ENCODE data around the gene MCEE. TPM values are rescaled to one million over a fixed set of nuclear protein-coding genes. Genes with fewer than 3 reads are reported as not detected.

The MCEE gene
- total RNA-seq, 1 donor from 2014 or later, result 9.9 TPM

GRCh38 chr2:71125506-71126294 is 4.3 kb downstream of the MCEE start:
- no peaks in the 10 kb centered on the region for H3K27me3 Mint-ChIP-seq (ENCODE audit: low read depth)
- TF ChIP-seq CTCF (conservative IDR thresholded peaks at IDR 0.05), result no peak
- peaks cover 15% of the 10 kb centered on the region for H3K4me1 Mint-ChIP-seq
- no peak overlapping the region for H3K27ac Mint-ChIP-seq (ENCODE audit: unreplicated experiment)
- H3K4me3 Mint-ChIP-seq, result no peak overlapping the region
- no peaks in the 10 kb centered on the region for H3K9me3 Mint-ChIP-seq
- no peak for DNase-seq (ENCODE audit: low read depth, low spot score)
- peaks cover 3% of the 10 kb centered on the region for H3K36me3 Mint-ChIP-seq (ENCODE audit: low read depth)

GRCh38 chr2:71122387-71123298 is 7.4 kb downstream of the MCEE start:
- no peaks in the 10 kb centered on the region for H3K9me3 Mint-ChIP-seq
- no peak for DNase-seq (ENCODE audit: low read depth, low spot score)
- peaks cover 6% of the 10 kb centered on the region for H3K36me3 Mint-ChIP-seq (ENCODE audit: low read depth)
- no peaks in the 10 kb centered on the region for H3K4me1 Mint-ChIP-seq
- no peak for TF ChIP-seq CTCF (conservative IDR thresholded peaks at IDR 0.05)
- no peak overlapping the region for H3K4me3 Mint-ChIP-seq
- H3K27ac Mint-ChIP-seq (ENCODE audit: unreplicated experiment), result no peak overlapping the region
- no peaks in the 10 kb centered on the region for H3K27me3 Mint-ChIP-seq (ENCODE audit: low read depth)

- Mint-ChIP-seq H3K36me3 (ENCODE audit: low read depth) (peaks cover 6% of the 10 kb centered on the region), H3K9me3 (no peaks in the 10 kb centered on the region), H3K4me1 (no peaks in the 10 kb centered on the region), H3K4me3 (no peak overlapping the region), H3K27me3 (ENCODE audit: low read depth) (no peaks in the 10 kb centered on the region), H3K27ac (ENCODE audit: unreplicated experiment) (no peak overlapping the region)
- no peak for DNase-seq (ENCODE audit: low read depth, low spot score)
- TF ChIP-seq CTCF (conservative IDR thresholded peaks at IDR 0.05), result no peak
Measured at GRCh38 chr2:71121479-71121878, 8.6 kb downstream of the MCEE start.

- Mint-ChIP-seq H3K36me3 (ENCODE audit: low read depth) (peaks cover 6% of the 10 kb centered on the region), H3K27me3 (ENCODE audit: low read depth) (no peaks in the 10 kb centered on the region), H3K27ac (ENCODE audit: unreplicated experiment) (no peak overlapping the region), H3K9me3 (no peaks in the 10 kb centered on the region), H3K4me1 (no peaks in the 10 kb centered on the region), H3K4me3 (no peak overlapping the region)
- no peak for DNase-seq (ENCODE audit: low read depth, low spot score)
- no peak for TF ChIP-seq CTCF (conservative IDR thresholded peaks at IDR 0.05)
Measured at GRCh38 chr2:71120195-71120594, 9.8 kb downstream of the MCEE start.

GRCh38 chr2:71117063-71117462 is 13.0 kb downstream of the MCEE start:
- H3K27me3 Mint-ChIP-seq (ENCODE audit: low read depth), result no peaks in the 10 kb centered on the region
- no peak for TF ChIP-seq CTCF (conservative IDR thresholded peaks at IDR 0.05)
- H3K4me3 Mint-ChIP-seq, result no peak overlapping the region
- peaks cover 13% of the 10 kb centered on the region for H3K36me3 Mint-ChIP-seq (ENCODE audit: low read depth)
- no peak overlapping the region for H3K27ac Mint-ChIP-seq (ENCODE audit: unreplicated experiment)
- H3K9me3 Mint-ChIP-seq, result no peaks in the 10 kb centered on the region
- no peaks in the 10 kb centered on the region for H3K4me1 Mint-ChIP-seq
- DNase-seq (ENCODE audit: low read depth, low spot score), result no peak

All from neural crest cell (in vitro differentiated cells).